ENCODE data around the gene TMEM135.
"Not testable (repeated sequence)": the region's sequence is repeated elsewhere in the genome, so short reads cannot be mapped to it uniquely, and the experiment has no call there.

The TMEM135 gene

GRCh38 chr11:86996953-86997570, 40.7 kb upstream of the TMEM135 start:
- no peak for DNase-seq (ENCODE audit: low spot score)
- TF ChIP-seq CTCF (IDR thresholded peaks at IDR 0.05; ENCODE audit: extremely low read depth, missing control alignments): no peak

- no peak for TF ChIP-seq CTCF (IDR thresholded peaks at IDR 0.05; ENCODE audit: extremely low read depth, missing control alignments)
Measured at GRCh38 chr11:86999388-86999787, 38.3 kb upstream of the TMEM135 start.

GRCh38 chr11:86999859-87000753, 37.6 kb upstream of the TMEM135 start:
- no peak for TF ChIP-seq CTCF (IDR thresholded peaks at IDR 0.05; ENCODE audit: extremely low read depth, missing control alignments)
- no peak for DNase-seq (ENCODE audit: low spot score)

More at GRCh38 chr11:86999388-86999787, 38.3 kb upstream of the TMEM135 start:
- DNase-seq (ENCODE audit: low spot score): no peak

GRCh38 chr11:87002918-87003317, 34.8 kb upstream of the TMEM135 start:
- no peak for TF ChIP-seq CTCF (IDR thresholded peaks at IDR 0.05; ENCODE audit: extremely low read depth, missing control alignments)
- DNase-seq (ENCODE audit: low spot score): no peak

DNA sequence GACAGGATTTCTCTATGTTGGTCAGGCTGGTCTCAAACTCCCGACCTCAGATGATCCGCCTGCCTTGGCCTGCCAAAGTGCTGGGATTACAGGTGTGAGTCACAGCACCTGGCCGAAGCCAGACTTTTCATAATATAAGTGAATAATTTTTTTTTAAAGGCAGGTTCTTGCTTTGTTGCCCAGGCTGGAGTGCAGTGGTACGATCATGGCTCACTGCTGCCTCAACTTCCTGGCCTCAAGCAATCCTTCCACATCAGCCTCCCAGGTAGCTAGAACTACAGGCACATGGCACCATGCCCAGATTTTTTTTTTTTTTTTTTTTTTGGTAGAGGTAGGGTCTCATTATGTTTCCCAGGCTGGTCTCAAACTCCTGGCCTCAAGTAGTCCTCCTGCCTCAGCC, 33.5 kb upstream of the TMEM135 start:
- not testable (repeated sequence) for DNase-seq (ENCODE audit: low spot score)

DNA sequence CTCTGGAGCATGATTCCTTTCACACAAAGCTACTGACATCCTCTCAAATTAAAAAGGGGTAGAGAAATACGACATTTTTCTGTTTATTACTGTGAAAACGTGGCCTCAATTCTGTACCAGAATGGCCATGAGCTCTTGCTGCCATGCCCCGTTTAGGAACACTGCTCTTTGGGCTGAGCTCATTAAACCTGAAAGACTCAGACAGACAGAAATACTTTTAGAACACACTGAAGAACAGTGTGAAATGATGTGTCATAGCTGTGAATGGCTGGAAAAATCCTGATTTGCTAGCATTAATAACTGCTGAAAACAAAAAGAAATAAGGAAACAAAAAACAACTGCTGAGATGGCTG, 32.2 kb upstream of the TMEM135 start:
- TF ChIP-seq CTCF (IDR thresholded peaks at IDR 0.05; ENCODE audit: extremely low read depth, missing control alignments): no peak
- no peak for DNase-seq (ENCODE audit: low spot score)

DNA sequence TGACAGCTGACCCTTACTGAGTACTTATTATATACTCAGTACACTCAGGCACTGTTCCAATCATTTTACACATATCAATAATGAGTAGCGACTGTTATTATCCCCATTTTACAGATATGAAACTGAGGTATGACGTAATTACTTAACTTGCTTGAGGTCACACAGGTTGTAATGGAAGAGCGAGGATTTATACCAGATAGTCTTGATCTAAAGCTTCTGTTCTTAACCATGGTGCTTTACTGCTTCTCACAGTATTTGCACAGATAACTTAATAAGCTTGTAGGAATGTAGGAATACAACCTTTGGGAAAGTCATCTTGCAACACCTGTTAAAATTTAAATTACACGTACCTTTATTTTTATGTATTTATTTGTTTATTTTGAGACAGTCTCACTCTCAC, 31.7 kb upstream of the TMEM135 start:
- TF ChIP-seq CTCF (IDR thresholded peaks at IDR 0.05; ENCODE audit: extremely low read depth, missing control alignments): no peak
- no peak for DNase-seq (ENCODE audit: low spot score)
